K562 (cell line): ENCODE data around the gene EPB42. TPM values are rescaled to one million over a fixed set of nuclear protein-coding genes. Genes with fewer than 3 reads are reported as not detected.

ENCODE experiments used
- ATF7 ChIP-seq: fragments of 450-650 bp; IDR thresholded peaks from 2 replicates; pipeline ENCODE4 v1.7.1; 2014; ENCODE audit warnings: mild to moderate bottlenecking, moderate library complexity
- CSDE1 ChIP-seq, 2 experiments: fragments of 450-650 bp; IDR thresholded peaks; 2 replicates each; pipeline ENCODE4 v1.6.1; 2016; ENCODE audit warnings: mild to moderate bottlenecking in 1 of 2
- E4F1 ChIP-seq: fragments of 250-450 bp; sonication (Bioruptor Pico); IDR thresholded peaks from 2 replicates; pipeline ENCODE4 v1.5.0; 2021; ENCODE audit warnings: mild to moderate bottlenecking, borderline replicate concordance
- GATA2 ChIP-seq: sonication (generic); formaldehyde crosslinking; IDR thresholded peaks from 2 replicates; pipeline ENCODE4 v1.4.0; 2020; ENCODE audit warnings: mild to moderate bottlenecking, missing genetic modification reagents
- HMGN3 ChIP-seq: IDR thresholded peaks from 2 replicates; pipeline ENCODE4 v1.6.1; 2011; ENCODE audit warnings: borderline replicate concordance, low read depth, mild to moderate bottlenecking, mixed read lengths, low read length; ENCODE audit not compliant: insufficient read length; ENCODE audit errors: extremely low read depth
- HNRNPLL ChIP-seq: fragments of 200-400 bp; formaldehyde crosslinking; IDR thresholded peaks from 2 replicates; pipeline ENCODE4 v1.6.1; 2017; ENCODE audit warnings: low read length, low read depth, mild to moderate bottlenecking; ENCODE audit not compliant: poor library complexity, severe bottlenecking
- HOXB6 ChIP-seq: fragments of 250-450 bp; sonication (Bioruptor Pico); IDR thresholded peaks from 2 replicates; pipeline ENCODE4 v1.5.1; 2022; ENCODE audit warnings: mild to moderate bottlenecking, borderline replicate concordance
- IRF9 ChIP-seq: fragments of 450-650 bp; IDR thresholded peaks from 2 replicates; pipeline ENCODE4 v1.6.1; 2016; ENCODE audit warnings: missing biosample characterization, missing genetic modification characterization
- KDM4B ChIP-seq, 2 experiments: fragments of 450-650 bp in 1 of 2; sonication (generic) in 1 of 2; IDR thresholded peaks; 2 replicates each; pipeline ENCODE4 v1.6.1; 2016 to 2017; ENCODE audit warnings: borderline replicate concordance in 2 of 2, antibody characterized with exemption in 1 of 2, low read depth in 1 of 2, mild to moderate bottlenecking in 1 of 2
- KHSRP ChIP-seq: fragments of 450-650 bp; IDR thresholded peaks from 2 replicates; pipeline ENCODE4 v1.6.1; 2017
- MED1 ChIP-seq: sonication (generic); formaldehyde crosslinking; IDR thresholded peaks from 2 replicates; pipeline ENCODE4 v1.8.1; 2023; ENCODE audit warnings: missing genetic modification reagents, borderline replicate concordance
- NFE2 ChIP-seq: IDR thresholded peaks from 2 replicates; pipeline ENCODE4 v1.6.1; 2014; ENCODE audit warnings: antibody characterized with exemption, low read depth
- RBM17 ChIP-seq: fragments of 200-400 bp; formaldehyde crosslinking; IDR thresholded peaks from 2 replicates; pipeline ENCODE4 v1.6.1; 2017; ENCODE audit warnings: low read depth, mild to moderate bottlenecking, low read length, borderline replicate concordance
- SNIP1 ChIP-seq: fragments of 450-650 bp; IDR thresholded peaks from 2 replicates; pipeline ENCODE4 v1.7.1; 2017; ENCODE audit warnings: low read depth, mild to moderate bottlenecking
- SOX6 ChIP-seq: fragments of 450-650 bp; IDR thresholded peaks from 2 replicates; pipeline ENCODE4 v1.6.1; 2014; ENCODE audit warnings: mild to moderate bottlenecking
- TCFL5 ChIP-seq: fragments of 250-450 bp; sonication (Bioruptor Pico); conservative IDR thresholded peaks from 2 replicates; pipeline ENCODE4 v1.6.1; 2021; ENCODE audit warnings: mild to moderate bottlenecking, moderate library complexity, matching md5 sums
- THAP12 ChIP-seq: fragments of 250-450 bp; sonication (Bioruptor Pico); IDR thresholded peaks from 2 replicates; pipeline ENCODE4 v1.9.0; 2021; ENCODE audit warnings: mild to moderate bottlenecking, inconsistent platforms
- ZNF134 ChIP-seq: fragments of 250-450 bp; sonication (Bioruptor Pico); conservative IDR thresholded peaks from 2 replicates; pipeline ENCODE4 v1.4.0; 2020
- ZNF146 ChIP-seq: IDR thresholded peaks from one replicate; pipeline ENCODE4 v1.6.1; 2018; ENCODE audit warnings: missing compliant biosample characterization; ENCODE audit not compliant: unreplicated experiment
- ZNF41 ChIP-seq: fragments of 250-450 bp; sonication (Bioruptor Pico); conservative IDR thresholded peaks from 2 replicates; pipeline ENCODE4 v1.4.0; 2020; ENCODE audit warnings: mild to moderate bottlenecking
- polyA plus RNA-seq, 8 experiments: library from polyadenylated mRNA; depleted of rRNA in 4 of 8; stranded (reverse) in 5 of 8; unstranded in 3 of 8; fragments of >200 nt; fragmentation: Nextera tagmentation in 2 of 8; fragmentation: Illumina TruSeq in 1 of 8; extraction: Ambion mirVana in 2 of 8; extraction: Trizol in 1 of 8; gene quantifications; 2 replicates each; pipeline versions ENCODE4 v1.2.1 to v1.2.3, GENCODE V29; 2011 to 2014; ENCODE audit warnings: inconsistent platforms in 1 of 8, missing spikeins in 1 of 8
- total RNA-seq, 7 experiments: library from RNA; depleted of rRNA in 6 of 7; stranded (reverse); fragments of >200 nt in 6 of 7; fragmentation: Illumina TruSeq in 2 of 7; extraction: Trizol in 2 of 7; gene quantifications; 2 replicates each; pipeline versions ENCODE4 v1.2.1 to v1.2.3, GENCODE V29; 2011 to 2021; ENCODE audit warnings: low replicate concordance in 1 of 7
- TF ChIP-seq, protein P1 (sequence below): IDR thresholded peaks from 3 replicates; pipeline ENCODE4 v1.6.1; 2011; ENCODE audit warnings: borderline replicate concordance, mild to moderate bottlenecking; ENCODE audit not compliant: insufficient read length, insufficient read depth
- TF ChIP-seq, protein P2 (sequence below): fragments of 250-450 bp; sonication (Bioruptor Pico); IDR thresholded peaks from 2 replicates; pipeline ENCODE4 v1.8.0; 2022; ENCODE audit warnings: inconsistent platforms, mild to moderate bottlenecking, moderate library complexity, borderline replicate concordance

Gene EPB42
- total and polyA plus RNA-seq, 9 of the 15 experiments (the other 6 are each of a cell fraction or from before 2014, with no cell fraction given), result 0.38 to 2.3 (median 1.4) TPM

DNA sequence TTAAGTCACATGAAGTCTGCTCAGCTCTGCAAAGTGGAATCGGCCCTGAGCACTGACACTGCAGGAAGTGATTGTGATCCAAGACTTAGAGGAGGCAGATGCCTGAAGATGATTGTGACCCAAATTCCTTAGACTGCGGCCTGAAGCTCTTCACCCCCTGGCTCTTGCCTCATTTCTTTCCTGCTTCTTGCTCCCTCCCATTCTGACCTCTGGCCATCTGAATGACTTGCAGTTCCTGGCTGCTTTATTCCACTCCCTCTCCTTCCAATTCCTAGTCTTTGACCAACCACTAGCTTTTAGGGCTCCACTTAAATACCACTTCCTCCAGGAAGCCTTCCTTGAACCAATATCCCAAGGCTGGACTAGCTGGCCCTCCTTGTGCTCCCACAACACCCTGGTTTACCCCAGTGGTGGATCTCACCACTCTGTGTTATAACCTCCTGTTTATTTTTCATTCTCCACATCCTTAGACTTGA is 9.9 kb upstream of the EPB42 start (continued):
- TF ChIP-seq HOXB6 (CRISPR knock-in tag) (no peak), MED1 (CRISPR knock-in tag) (no peak), TCFL5 (CRISPR knock-in tag) (no peak), NFE2 (peak; percentile 93), SOX6 (peak; percentile 68), E4F1 (CRISPR knock-in tag) (no peak), HNRNPLL (no peak), ZNF134 (CRISPR knock-in tag) (no peak), RBM17 (no peak), ZNF41 (CRISPR knock-in tag) (no peak), IRF9 (tag) (no peak), THAP12 (CRISPR knock-in tag) (no peak), KDM4B (IDR thresholded peaks at IDR 0.05; ENCODE audit: borderline replicate concordance in 2 of 2, low read depth in 1 of 2) (no peak), ZNF146 (CRISPR knock-in tag) (no peak), HMGN3 (no peak), KHSRP (no peak), GATA2 (CRISPR knock-in tag) (peak; percentile 78), ATF7 (peak; percentile 56; the same call in 1 of the 2 replicates), CSDE1 (IDR thresholded peaks at IDR 0.05) (no peak), SNIP1 (no peak)
- TF ChIP-seq, protein P1, sequence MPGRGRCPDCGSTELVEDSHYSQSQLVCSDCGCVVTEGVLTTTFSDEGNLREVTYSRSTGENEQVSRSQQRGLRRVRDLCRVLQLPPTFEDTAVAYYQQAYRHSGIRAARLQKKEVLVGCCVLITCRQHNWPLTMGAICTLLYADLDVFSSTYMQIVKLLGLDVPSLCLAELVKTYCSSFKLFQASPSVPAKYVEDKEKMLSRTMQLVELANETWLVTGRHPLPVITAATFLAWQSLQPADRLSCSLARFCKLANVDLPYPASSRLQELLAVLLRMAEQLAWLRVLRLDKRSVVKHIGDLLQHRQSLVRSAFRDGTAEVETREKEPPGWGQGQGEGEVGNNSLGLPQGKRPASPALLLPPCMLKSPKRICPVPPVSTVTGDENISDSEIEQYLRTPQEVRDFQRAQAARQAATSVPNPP, result no peak
- TF ChIP-seq, protein P2, sequence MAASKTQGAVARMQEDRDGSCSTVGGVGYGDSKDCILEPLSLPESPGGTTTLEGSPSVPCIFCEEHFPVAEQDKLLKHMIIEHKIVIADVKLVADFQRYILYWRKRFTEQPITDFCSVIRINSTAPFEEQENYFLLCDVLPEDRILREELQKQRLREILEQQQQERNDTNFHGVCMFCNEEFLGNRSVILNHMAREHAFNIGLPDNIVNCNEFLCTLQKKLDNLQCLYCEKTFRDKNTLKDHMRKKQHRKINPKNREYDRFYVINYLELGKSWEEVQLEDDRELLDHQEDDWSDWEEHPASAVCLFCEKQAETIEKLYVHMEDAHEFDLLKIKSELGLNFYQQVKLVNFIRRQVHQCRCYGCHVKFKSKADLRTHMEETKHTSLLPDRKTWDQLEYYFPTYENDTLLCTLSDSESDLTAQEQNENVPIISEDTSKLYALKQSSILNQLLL (CRISPR knock-in tag), result no peak
